ENCODE data around the gene P2RY8. TPM values are rescaled to one million over a fixed set of nuclear protein-coding genes. Genes with fewer than 3 reads are reported as not detected.

Gene P2RY8
- total and polyA plus RNA-seq, 2 of the 4 experiments (the other 2 are of a cell fraction): not detected

- no peaks in the 10 kb centered on the region for H3K4me1 ChIP-seq (ENCODE audit: control insufficient read depth, insufficient read depth, low read length)
- no peak overlapping the region for H3K4ac ChIP-seq (ENCODE audit: low read depth, low read length)
- H3K27ac ChIP-seq (ENCODE audit: insufficient read depth, low read length): no peak overlapping the region
- H3K56ac ChIP-seq (ENCODE audit: extremely low read depth, insufficient read depth, low read length): no peak overlapping the region
- no peaks in the 10 kb centered on the region for H3K27me3 ChIP-seq (ENCODE audit: control insufficient read depth, insufficient read depth, low read length)
- H2AK5ac ChIP-seq (ENCODE audit: low read depth, low read length): no peak overlapping the region
- H2BK15ac ChIP-seq (ENCODE audit: low read depth, low read length): no peak overlapping the region
- no peaks in the 10 kb centered on the region for H3K79me1 ChIP-seq (ENCODE audit: low read depth in 1 of 2, low read length in 2 of 2)
- in situ Hi-C loops (cut with MboI; ENCODE audit: low sequenced_read_pairs) (no loop called here), intact Hi-C loops (cut with micrococcal nuclease) (no loop called here), dilution Hi-C loops (cut with HindIII; ENCODE audit: low sequenced_read_pairs, unreplicated experiment) (no loop called here)
- no peak overlapping the region for H2AFZ ChIP-seq (replicated peaks; ENCODE audit: low read length, poor library complexity)
- H3K36me3 ChIP-seq (ENCODE audit: control insufficient read depth, insufficient read depth, low read length): no peaks in the 10 kb centered on the region
- no peak overlapping the region for H2BK120ac ChIP-seq (ENCODE audit: low read depth, low read length)
- H4K20me1 ChIP-seq (ENCODE audit: insufficient read depth, low read length): no peaks in the 10 kb centered on the region
- H3K9me1 ChIP-seq (ENCODE audit: insufficient read depth, low read length): no peaks in the 10 kb centered on the region
- no TSS peak for BruUV-seq (replicated peaks)
- H3K4me2 ChIP-seq (ENCODE audit: low read depth, low read length): no peak overlapping the region
- H4K8ac ChIP-seq (ENCODE audit: low read depth in 2 of 2, low read length in 2 of 2): no peak overlapping the region
- DNase-seq (no peak), ATAC-seq (ENCODE audit: low read depth) (no peak)
- H3K23ac ChIP-seq (ENCODE audit: low read depth, low read length): no peak overlapping the region
- TF ChIP-seq CHD1 (IDR thresholded peaks at IDR 0.05; ENCODE audit: low read depth, low read length) (no peak), POLR2A (IDR thresholded peaks at IDR 0.05; ENCODE audit: low read depth, low read length) (no peak), RFX5 (IDR thresholded peaks at IDR 0.05; ENCODE audit: low read depth, low read length) (no peak), BHLHE40 (IDR thresholded peaks at IDR 0.05; ENCODE audit: low read depth, low read length) (no peak), MXI1 (IDR thresholded peaks at IDR 0.05; ENCODE audit: borderline replicate concordance, low read depth, low read length) (no peak), FOS (IDR thresholded peaks at IDR 0.05; ENCODE audit: low read depth, low read length) (no peak), USF2 (IDR thresholded peaks at IDR 0.05; ENCODE audit: low read depth, low read length) (no peak), RCOR1 (IDR thresholded peaks at IDR 0.05; ENCODE audit: insufficient replicate concordance, low read length) (no peak), ELK1 (IDR thresholded peaks at IDR 0.05; ENCODE audit: borderline replicate concordance, low read depth, low read length) (no peak), CTCF (conservative IDR thresholded peaks at IDR 0.05; ENCODE audit: low read depth, low read length) (no peak), CEBPB (IDR thresholded peaks at IDR 0.05; ENCODE audit: low read depth, low read length) (no peak)
- H2BK5ac ChIP-seq (ENCODE audit: low read depth, low read length, poor library complexity, severe bottlenecking): no peak overlapping the region
- H4K91ac ChIP-seq (ENCODE audit: insufficient read depth, low read depth, low read length): no peak overlapping the region
- ChIA-PET CTCF (no interaction called here), POLR2A (ENCODE audit: unreplicated experiment) (no interaction called here)
- no peak overlapping the region for H3K14ac ChIP-seq (replicated peaks; ENCODE audit: low read depth, low read length)
- H3K18ac ChIP-seq (ENCODE audit: low read depth, low read length): no peak overlapping the region
- no peak overlapping the region for H3K9ac ChIP-seq (ENCODE audit: low read depth, low read length)
- 71% methylated on average over 2 of the region's 12 CpGs; no CpG with 5 or more reads in 1 of the 2 experiments for WGBS, 2 experiments (ENCODE audit: extremely low coverage in 2 of 2, insufficient read length in 1 of 2)
- no peak overlapping the region for H4K5ac ChIP-seq (ENCODE audit: low read depth, low read length)
- H2AK9ac ChIP-seq (replicated peaks; ENCODE audit: low read depth, low read length, poor library complexity): no peak overlapping the region
- peaks cover 8% of the 10 kb centered on the region; the same call in 1 of the 2 replicates for H3K9me3 ChIP-seq (ENCODE audit: control insufficient read depth, insufficient read depth, low read length)
- no peak overlapping the region for H2BK20ac ChIP-seq (ENCODE audit: low read depth, low read length)
- H3K4me3 ChIP-seq (ENCODE audit: insufficient read depth, low read depth, low read length): no peak overlapping the region
These were observed 40.9 kb downstream of the P2RY8 start for GRCh38 chrX:1496076-1496475.
